Gastroesophageal sphincter (tissue), 4 donors: Measurements from ENCODE around the gene ZNF331. TPM values are rescaled to one million over a fixed set of nuclear protein-coding genes. Genes with fewer than 3 reads are reported as not detected.

Experiments used
- ATAC-seq: fragments of 150-250 bp; one replicate; pipeline ENCODE4 v1.9.1; 2016; ENCODE audit warnings: mild to moderate bottlenecking, moderate library complexity
- H3K27ac ChIP-seq, 4 donors: fragments of 200-600 bp; sonication (generic) in 3 of 4; 1 replicate in 3 of 4; 2 replicates in 1 of 4; pipeline ENCODE4 v1.5.1; 2016 to 2019
- H3K27me3 ChIP-seq: fragments of 200-600 bp; sonication (generic); one replicate; pipeline ENCODE4 v1.5.1; 2019
- H3K36me3 ChIP-seq, 2 donors: fragments of 200-600 bp; sonication (generic); one replicate each; pipeline ENCODE4 v1.5.1; 2019; ENCODE audit warnings: control low read depth in 1 of 2
- H3K4me1 ChIP-seq, 3 donors: fragments of 200-600 bp; sonication (generic); 1 replicate in 2 of 3; 2 replicates in 1 of 3; pipeline ENCODE4 v1.5.1; 2016 to 2019; ENCODE audit warnings: control low read depth in 2 of 3
- H3K4me3 ChIP-seq, 2 donors: fragments of 200-600 bp; sonication (generic); one replicate each; pipeline ENCODE4 v1.5.1; 2019; ENCODE audit warnings: mild to moderate bottlenecking in 1 of 2, moderate library complexity in 1 of 2
- H3K9me3 ChIP-seq, 3 donors: fragments of 200-600 bp; sonication (generic); one replicate each; pipeline ENCODE4 v1.5.1; 2017 to 2019; ENCODE audit warnings: control low read depth in 2 of 3
- CTCF ChIP-seq, 4 experiments: fragments of 200-600 bp in 2 of 4; fragments of 450-650 bp in 2 of 4; sonication (generic) in 1 of 4; IDR thresholded peaks; one replicate each; pipeline ENCODE4 v1.5.1; 2017 to 2019; ENCODE audit warnings: antibody characterized with exemption in 4 of 4, mild to moderate bottlenecking in 2 of 4, moderate library complexity in 2 of 4
- EP300 ChIP-seq: sonication (generic); formaldehyde crosslinking; IDR thresholded peaks from one replicate; pipeline ENCODE4 v1.6.1; 2017; ENCODE audit warnings: antibody characterized with exemption, mild to moderate bottlenecking
- POLR2A ChIP-seq, 2 donors: fragments of 450-650 bp; IDR thresholded peaks; one replicate each; pipeline ENCODE4 v1.6.1; 2017; ENCODE audit warnings: antibody characterized with exemption in 2 of 2, mild to moderate bottlenecking in 2 of 2, moderate library complexity in 1 of 2
- POLR2AphosphoS5 ChIP-seq: sonication (generic); formaldehyde crosslinking; IDR thresholded peaks from one replicate; pipeline ENCODE4 v1.6.1; 2017; ENCODE audit warnings: antibody characterized with exemption
- WGBS, 2 donors: methylation state at CpG; one replicate each; pipeline ENCODE4 v1.1.5; 2018; ENCODE audit warnings: low coverage in 1 of 2; 5-methylcytosine and 5-hydroxymethylcytosine counted together
- total RNA-seq, 4 donors: library from RNA; depleted of rRNA; stranded (reverse); fragments of >200 nt; gene quantifications; one replicate each; pipeline ENCODE4 v1.1.0, GENCODE V29; 2016

The ZNF331 gene
- total RNA-seq, 4 donors from 2014 or later = 23.9 to 29.2 (median 26.1) TPM

- Histone ChIP-seq H3K4me1 (no peaks in the 10 kb centered on the region), H3K27ac (no peak overlapping the region), H3K9me3 (peaks cover 0 to 45% (median 0%) of the 10 kb centered on the region in 3 donors), H3K4me3 (no peak overlapping the region), H3K36me3 (peaks cover 0 to 80% of the 10 kb centered on the region in 2 donors), H3K27me3 (no peaks in the 10 kb centered on the region)
- no peak for ATAC-seq
- no peak for TF ChIP-seq POLR2AphosphoS5
- TF ChIP-seq EP300 = no peak
- no peak for TF ChIP-seq CTCF (IDR thresholded peaks at IDR 0.05)
- TF ChIP-seq POLR2A (IDR thresholded peaks at IDR 0.05) = no peak
- WGBS, 2 donors = 93 to 96% methylated on average over 8 to 20 of the region's 20 CpGs
These were observed 39.2 kb downstream of the ZNF331 start for GRCh38 chr19:53576941-53577653.

GRCh38 chr19:53577968-53578367 lies 40.0 kb downstream of the ZNF331 start:
- Histone ChIP-seq H3K9me3 (peaks cover 0 to 45% (median 0%) of the 10 kb centered on the region in 3 donors), H3K4me3 (no peak overlapping the region), H3K27me3 (no peaks in the 10 kb centered on the region), H3K36me3 (peaks cover 0 to 73% of the 10 kb centered on the region in 2 donors), H3K4me1 (no peaks in the 10 kb centered on the region), H3K27ac (no peak overlapping the region)
- WGBS, 2 donors = 91 to 100% methylated on average over 2 to 8 of the region's 12 CpGs
- no peak for TF ChIP-seq POLR2A (IDR thresholded peaks at IDR 0.05)
- no peak for TF ChIP-seq EP300
- TF ChIP-seq CTCF (IDR thresholded peaks at IDR 0.05) = no peak
- no peak for TF ChIP-seq POLR2AphosphoS5
- ATAC-seq = no peak

GRCh38 chr19:53579518-53579917 lies 41.6 kb downstream of the ZNF331 start:
- no peak for ATAC-seq
- H3K9me3 ChIP-seq = peaks cover 0 to 45% (median 0%) of the 10 kb centered on the region in 3 donors

GRCh38 chr19:53580871-53581835 lies 43.2 kb downstream of the ZNF331 start:
- no peaks in the 10 kb centered on the region for H3K27me3 ChIP-seq
- no peak overlapping the region for H3K4me3 ChIP-seq
- H3K9me3 ChIP-seq = peaks cover 0 to 40% (median 0%) of the 10 kb centered on the region in 3 donors
- no peak overlapping the region for H3K27ac ChIP-seq
- no peak for ATAC-seq
- no peaks in the 10 kb centered on the region for H3K4me1 ChIP-seq
- H3K36me3 ChIP-seq = peaks cover 0 to 43% of the 10 kb centered on the region in 2 donors
- WGBS, 2 donors = 80 to 85% methylated on average over 5 to 14 of the region's 17 CpGs
- TF ChIP-seq CTCF (IDR thresholded peaks at IDR 0.05) = no peak

More at GRCh38 chr19:53579518-53579917, 41.6 kb downstream of the ZNF331 start:
- TF ChIP-seq EP300 (no peak), CTCF (IDR thresholded peaks at IDR 0.05) (no peak), POLR2A (IDR thresholded peaks at IDR 0.05) (no peak), POLR2AphosphoS5 (no peak)
- H3K36me3 ChIP-seq = peaks cover 0 to 58% of the 10 kb centered on the region in 2 donors
- no peak overlapping the region for H3K4me3 ChIP-seq
- H3K27ac ChIP-seq = no peak overlapping the region
- no peaks in the 10 kb centered on the region for H3K4me1 ChIP-seq
- 89 to 100% methylated on average over 2 of the region's 2 CpGs for WGBS, 2 donors
- no peaks in the 10 kb centered on the region for H3K27me3 ChIP-seq
